Measurements from ENCODE around the gene SV2C.
"Not testable (repeated sequence)": the region's sequence is repeated elsewhere in the genome, so short reads cannot be mapped to it uniquely, and the experiment has no call there.

GRCh38 chr5:76089156-76089555 lies 6.0 kb downstream of the SV2C start:
- TF ChIP-seq CTCF, EP300 (IDR thresholded peaks at IDR 0.05): not testable (repeated sequence)

All from sigmoid colon (tissue), 4 donors.